ENCODE measurements around the gene TBL1X. TPM values are rescaled to one million over a fixed set of nuclear protein-coding genes. Genes with fewer than 3 reads are reported as not detected.

Gene TBL1X
- total RNA-seq, 1 donor from 2014 or later: 6.5 TPM

DNA sequence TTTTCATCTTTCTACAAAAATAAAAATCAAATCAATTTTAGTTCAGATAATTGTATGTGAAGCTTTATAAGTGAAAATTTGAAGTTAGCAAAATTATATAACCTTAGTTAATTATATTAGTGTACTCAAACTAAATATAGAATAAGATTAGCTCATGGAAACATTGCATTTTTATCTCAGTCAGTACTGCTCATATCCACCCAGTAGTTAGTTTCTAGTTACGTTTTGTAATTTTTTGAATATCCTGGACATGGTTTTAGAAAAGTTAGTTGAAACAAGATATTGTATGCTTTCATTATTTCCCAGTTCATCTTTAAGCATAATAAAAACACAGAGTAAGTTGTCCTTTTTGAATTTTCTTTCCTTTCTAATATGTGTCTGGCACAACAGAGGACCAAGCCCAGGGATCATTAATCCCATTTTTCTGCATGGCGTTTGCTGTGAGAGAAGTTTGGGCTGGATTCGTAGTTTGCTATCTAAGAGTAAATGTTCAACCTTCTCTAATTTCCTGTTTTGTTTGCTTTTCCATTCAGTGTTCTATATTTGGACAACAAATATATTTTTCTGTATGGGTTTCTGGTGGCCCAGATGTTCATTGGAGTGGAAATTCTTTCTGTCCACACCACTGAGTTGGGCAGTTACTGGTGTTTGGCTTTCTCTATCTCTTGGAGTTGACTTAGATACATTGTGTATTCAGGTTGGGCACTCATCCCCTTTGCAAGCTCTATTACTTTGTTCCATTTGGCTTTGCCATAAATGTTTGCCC lies 12.1 kb downstream of the TBL1X start:
- H3K4me1 Mint-ChIP-seq (ENCODE audit: low read depth, unreplicated experiment): no peaks in the 10 kb centered on the region
- H3K4me3 Mint-ChIP-seq (ENCODE audit: unreplicated experiment): no peak overlapping the region
- no peaks in the 10 kb centered on the region for H3K27me3 Mint-ChIP-seq (ENCODE audit: unreplicated experiment)

DNA sequence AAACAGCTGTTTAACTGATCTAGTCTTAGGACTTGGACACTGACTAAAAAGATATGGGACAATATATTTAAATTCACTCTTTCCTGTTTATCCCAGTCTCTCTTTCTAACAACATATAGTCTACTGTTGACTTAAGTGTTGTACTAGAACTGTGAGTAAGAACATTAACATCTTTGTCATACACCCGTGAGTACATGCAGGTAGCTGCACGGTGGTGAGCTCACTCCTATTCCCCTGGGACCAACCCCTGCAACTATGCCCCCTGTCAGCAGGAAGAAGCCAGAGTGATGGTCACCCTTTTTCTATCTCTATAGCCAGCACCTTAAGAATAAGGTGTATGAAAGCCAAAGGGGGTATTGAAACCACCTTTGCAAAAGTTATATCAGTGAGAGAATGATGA lies 17.6 kb downstream of the TBL1X start:
- Mint-ChIP-seq H3K4me1 (ENCODE audit: low read depth, unreplicated experiment) (no peaks in the 10 kb centered on the region), H3K27me3 (ENCODE audit: unreplicated experiment) (no peaks in the 10 kb centered on the region), H3K27ac (ENCODE audit: unreplicated experiment) (no peak overlapping the region), H3K4me3 (ENCODE audit: unreplicated experiment) (no peak overlapping the region), H3K36me3 (ENCODE audit: unreplicated experiment) (no peaks in the 10 kb centered on the region), H3K9me3 (ENCODE audit: unreplicated experiment) (no peaks in the 10 kb centered on the region)
- TF ChIP-seq, protein P1, sequence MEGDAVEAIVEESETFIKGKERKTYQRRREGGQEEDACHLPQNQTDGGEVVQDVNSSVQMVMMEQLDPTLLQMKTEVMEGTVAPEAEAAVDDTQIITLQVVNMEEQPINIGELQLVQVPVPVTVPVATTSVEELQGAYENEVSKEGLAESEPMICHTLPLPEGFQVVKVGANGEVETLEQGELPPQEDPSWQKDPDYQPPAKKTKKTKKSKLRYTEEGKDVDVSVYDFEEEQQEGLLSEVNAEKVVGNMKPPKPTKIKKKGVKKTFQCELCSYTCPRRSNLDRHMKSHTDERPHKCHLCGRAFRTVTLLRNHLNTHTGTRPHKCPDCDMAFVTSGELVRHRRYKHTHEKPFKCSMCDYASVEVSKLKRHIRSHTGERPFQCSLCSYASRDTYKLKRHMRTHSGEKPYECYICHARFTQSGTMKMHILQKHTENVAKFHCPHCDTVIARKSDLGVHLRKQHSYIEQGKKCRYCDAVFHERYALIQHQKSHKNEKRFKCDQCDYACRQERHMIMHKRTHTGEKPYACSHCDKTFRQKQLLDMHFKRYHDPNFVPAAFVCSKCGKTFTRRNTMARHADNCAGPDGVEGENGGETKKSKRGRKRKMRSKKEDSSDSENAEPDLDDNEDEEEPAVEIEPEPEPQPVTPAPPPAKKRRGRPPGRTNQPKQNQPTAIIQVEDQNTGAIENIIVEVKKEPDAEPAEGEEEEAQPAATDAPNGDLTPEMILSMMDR (IDR thresholded peaks at IDR 0.05; ENCODE audit: partially characterized antibody, unreplicated experiment): no peak
- no peak for DNase-seq

More for the DNA sequence above, 12.1 kb downstream of the TBL1X start:
- TF ChIP-seq, protein P1 (IDR thresholded peaks at IDR 0.05; ENCODE audit: partially characterized antibody, unreplicated experiment): no peak
- no peak for DNase-seq
- H3K9me3 Mint-ChIP-seq (ENCODE audit: unreplicated experiment): no peaks in the 10 kb centered on the region
- no peaks in the 10 kb centered on the region for H3K36me3 Mint-ChIP-seq (ENCODE audit: unreplicated experiment)
- H3K27ac Mint-ChIP-seq (ENCODE audit: unreplicated experiment): no peak overlapping the region

DNA sequence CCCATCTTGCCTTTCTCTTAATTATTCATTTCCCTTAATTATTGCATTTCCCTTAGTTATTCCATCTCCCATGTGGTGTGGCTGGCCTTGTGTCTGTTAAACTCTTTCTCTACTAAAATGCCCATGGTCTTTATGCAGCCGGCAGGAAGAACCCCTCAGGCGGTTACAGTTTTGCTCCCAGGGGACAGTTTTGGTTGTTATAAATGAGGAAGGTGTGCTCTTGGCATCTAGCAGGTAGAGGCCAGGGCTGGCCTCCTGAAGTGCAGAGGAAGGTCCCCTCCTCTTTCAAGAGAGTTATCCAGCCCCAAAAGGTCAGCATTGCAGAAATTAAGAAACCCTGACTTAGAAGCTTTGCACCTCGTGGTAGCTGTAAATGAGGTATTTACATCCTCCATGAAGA lies 18.0 kb downstream of the TBL1X start:
- Mint-ChIP-seq H3K4me3 (ENCODE audit: unreplicated experiment) (no peak overlapping the region), H3K4me1 (ENCODE audit: low read depth, unreplicated experiment) (no peaks in the 10 kb centered on the region), H3K9me3 (ENCODE audit: unreplicated experiment) (no peaks in the 10 kb centered on the region), H3K27ac (ENCODE audit: unreplicated experiment) (no peak overlapping the region), H3K36me3 (ENCODE audit: unreplicated experiment) (no peaks in the 10 kb centered on the region), H3K27me3 (ENCODE audit: unreplicated experiment) (no peaks in the 10 kb centered on the region)
- TF ChIP-seq, protein P1 (IDR thresholded peaks at IDR 0.05; ENCODE audit: partially characterized antibody, unreplicated experiment): no peak
- no peak for DNase-seq

DNA sequence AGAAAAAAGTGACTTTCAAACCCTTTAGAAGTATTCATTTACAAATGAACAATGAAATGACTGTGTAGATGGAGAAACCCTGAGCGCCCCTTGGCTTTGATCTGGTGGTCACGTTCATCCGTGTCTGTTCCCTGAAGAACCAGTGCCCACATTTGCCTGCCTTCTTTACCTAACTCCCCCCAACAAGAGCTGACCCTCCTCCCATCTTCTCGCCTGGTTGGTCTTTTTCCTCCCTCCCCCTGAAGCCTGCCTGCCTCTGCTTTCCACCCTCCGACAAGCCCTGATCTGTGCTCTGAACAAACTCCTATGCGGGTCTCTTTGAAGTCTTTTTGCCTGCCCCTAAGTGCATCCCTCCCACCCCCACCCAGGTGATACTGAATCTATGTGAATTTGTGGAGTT lies 18.5 kb downstream of the TBL1X start:
- Mint-ChIP-seq H3K4me3 (ENCODE audit: unreplicated experiment) (no peak overlapping the region), H3K9me3 (ENCODE audit: unreplicated experiment) (no peaks in the 10 kb centered on the region), H3K36me3 (ENCODE audit: unreplicated experiment) (no peaks in the 10 kb centered on the region), H3K27me3 (ENCODE audit: unreplicated experiment) (no peaks in the 10 kb centered on the region), H3K4me1 (ENCODE audit: low read depth, unreplicated experiment) (no peaks in the 10 kb centered on the region), H3K27ac (ENCODE audit: unreplicated experiment) (no peak overlapping the region)
- DNase-seq: no peak
- TF ChIP-seq, protein P1 (IDR thresholded peaks at IDR 0.05; ENCODE audit: partially characterized antibody, unreplicated experiment): no peak

DNA sequence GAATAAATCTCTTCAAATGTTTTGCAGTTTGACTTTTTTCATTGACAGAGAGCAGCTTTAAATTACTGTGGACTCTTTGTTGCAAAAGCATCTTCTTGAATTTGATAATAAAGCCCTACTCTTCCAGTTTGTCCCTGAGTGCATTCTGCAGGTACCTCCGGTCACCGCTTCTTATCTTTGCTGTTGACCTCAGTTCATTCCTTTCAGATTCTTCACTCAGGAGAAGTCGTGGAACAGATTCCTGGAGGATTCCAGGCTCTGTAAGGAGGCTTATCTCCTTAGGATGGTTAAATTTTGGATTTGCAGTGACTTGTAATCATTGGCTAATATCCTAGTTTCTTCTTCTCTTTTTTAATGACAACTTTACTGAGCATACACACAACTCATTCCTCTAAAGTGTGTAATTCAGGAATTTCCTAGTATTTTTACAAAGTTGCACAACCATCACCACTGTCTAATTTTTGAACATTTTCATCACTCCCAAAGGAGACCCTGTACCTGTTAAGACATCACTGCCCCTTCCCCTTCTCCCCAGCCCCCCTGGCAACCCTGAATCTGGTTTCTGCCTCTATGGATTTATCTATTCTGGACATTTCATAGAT lies 22.0 kb downstream of the TBL1X start:
- H3K27me3 Mint-ChIP-seq (ENCODE audit: unreplicated experiment): no peaks in the 10 kb centered on the region
- DNase-seq: no peak
- no peaks in the 10 kb centered on the region for H3K4me1 Mint-ChIP-seq (ENCODE audit: low read depth, unreplicated experiment)
- TF ChIP-seq, protein P1 (IDR thresholded peaks at IDR 0.05; ENCODE audit: partially characterized antibody, unreplicated experiment): no peak
- H3K36me3 Mint-ChIP-seq (ENCODE audit: unreplicated experiment): no peaks in the 10 kb centered on the region
- no peaks in the 10 kb centered on the region for H3K9me3 Mint-ChIP-seq (ENCODE audit: unreplicated experiment)
- H3K27ac Mint-ChIP-seq (ENCODE audit: unreplicated experiment): no peak overlapping the region
- H3K4me3 Mint-ChIP-seq (ENCODE audit: unreplicated experiment): no peak overlapping the region
